Tibial artery (tissue), 4 donors: ENCODE measurements around the gene BEX5.
"Not testable (repeated sequence)": the region's sequence is repeated elsewhere in the genome, so short reads cannot be mapped to it uniquely, and the experiment has no call there.

Experiments used
- DNase-seq, 2 donors: peaks; one replicate each; pipeline ENCODE4 v3.0.0-alpha.2; 2019
- H3K27ac ChIP-seq, 2 donors: fragments of 200-600 bp; sonication (generic) in 1 of 2; 1 replicate in 1 of 2; 2 replicates in 1 of 2; pipeline ENCODE4 v1.5.1; 2018 to 2019; ENCODE audit warnings: mild to moderate bottlenecking in 1 of 2
- H3K27me3 ChIP-seq, 2 donors: fragments of 200-600 bp; sonication (generic) in 1 of 2; one replicate each; pipeline versions ENCODE4 v1.5.1 to v1.6.0; 2016 to 2019
- H3K36me3 ChIP-seq, 3 donors: fragments of 200-600 bp; sonication (generic) in 2 of 3; one replicate each; pipeline ENCODE4 v1.5.1; 2016 to 2019; ENCODE audit warnings: mild to moderate bottlenecking in 2 of 3
- H3K4me1 ChIP-seq, 4 donors: fragments of 200-600 bp; sonication (generic) in 2 of 4; 1 replicate in 3 of 4; 2 replicates in 1 of 4; pipeline ENCODE4 v1.5.1; 2016 to 2019
- H3K4me3 ChIP-seq, 2 donors: fragments of 200-600 bp; sonication (generic) in 1 of 2; 1 replicate in 1 of 2; 2 replicates in 1 of 2; pipeline ENCODE4 v1.5.1; 2018 to 2019; ENCODE audit warnings: mild to moderate bottlenecking in 2 of 2
- H3K9me3 ChIP-seq, 3 donors: fragments of 200-600 bp; sonication (generic) in 1 of 3; one replicate each; pipeline ENCODE4 v1.5.1; 2016 to 2019
- CTCF ChIP-seq, 2 experiments: fragments of 200-600 bp in 1 of 2; fragments of 450-650 bp in 1 of 2; IDR thresholded peaks; one replicate each; pipeline ENCODE4 v1.5.1; 2017 to 2019; ENCODE audit warnings: antibody characterized with exemption in 2 of 2, mild to moderate bottlenecking in 1 of 2, moderate library complexity in 1 of 2
- intact Hi-C: fragments of 100-400 bp; cut with DNase I; formaldehyde crosslinking; loops from one replicate; pipeline ENCODE4 v1.15.0; 2023; ENCODE audit warnings: low total_unique reads

BEX5 gene

DNA sequence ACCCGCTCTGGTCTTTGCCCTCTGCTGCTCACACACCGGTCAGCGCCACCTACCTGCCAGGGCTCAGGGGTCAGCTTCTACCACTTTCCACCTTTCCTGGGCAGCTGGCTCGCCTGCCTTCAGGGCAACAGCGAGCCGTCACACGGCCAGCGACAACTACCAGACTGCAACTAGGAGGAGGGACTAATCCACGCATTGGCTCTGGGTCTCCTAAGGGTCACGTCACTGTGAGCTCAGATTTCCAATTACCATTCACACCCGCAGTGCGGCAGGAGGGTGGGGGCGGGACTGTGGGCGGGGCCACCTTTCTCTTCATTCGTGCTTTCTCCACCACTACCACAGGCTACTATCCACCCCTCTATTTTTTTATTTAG, at the start of gene BEX5:
BEX5 (minus strand) TSS at position 172 of the 374 bp plus-strand sequence. CDS start 1,712 bp downstream, outside the sequence.
- DNase-seq, result peak; percentile 44 to 65
- intact Hi-C loops, result no loop called here
- Histone ChIP-seq H3K4me1 (no peaks in the 10 kb centered on the region), H3K4me3 (peak within 1 kb of the TSS; percentile 50 to 56), H3K27me3 (no peaks in the 10 kb centered on the region), H3K27ac (peak within 1 kb of the TSS; percentile 61 to 67), H3K9me3 (no peaks in the 10 kb centered on the region), H3K36me3 (no peaks in the 10 kb centered on the region)
- no peak for TF ChIP-seq CTCF (IDR thresholded peaks at IDR 0.05)

DNA sequence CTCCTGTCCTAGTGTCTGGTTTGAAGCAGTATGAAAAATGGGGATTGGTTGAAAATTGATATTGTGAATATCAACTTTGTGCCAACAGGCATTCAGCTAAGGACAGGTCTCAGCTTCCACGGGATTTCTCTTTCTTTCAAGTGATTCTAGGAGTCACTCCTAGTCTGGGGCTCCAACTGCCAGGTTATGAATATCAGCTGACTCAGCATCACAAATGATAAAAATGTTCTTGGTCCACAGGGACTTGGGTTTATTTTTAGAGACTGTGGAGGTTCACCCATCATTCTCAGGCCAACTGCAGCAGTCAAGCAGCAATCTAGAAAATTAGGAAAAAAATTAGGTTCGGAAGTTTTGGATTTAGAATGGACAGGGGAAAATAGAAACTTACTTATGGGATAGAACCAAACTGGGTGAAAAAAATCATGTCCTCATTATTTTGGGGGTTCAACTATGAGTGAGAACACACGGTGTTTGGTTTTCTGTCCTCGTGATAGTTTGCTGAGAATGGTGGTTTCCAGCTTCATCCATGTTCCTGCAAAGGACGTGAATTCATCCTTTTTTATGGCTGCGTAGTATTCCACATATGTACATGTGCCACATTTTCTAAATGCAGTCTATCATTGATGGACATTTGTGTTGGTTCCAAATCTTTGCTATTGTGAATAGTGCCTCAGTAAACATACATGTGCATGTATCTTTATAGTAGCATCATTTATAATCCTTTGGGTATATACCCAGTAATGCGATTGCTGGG, 30.4 kb upstream of the BEX5 start:
- intact Hi-C loops, result no loop called here
- DNase-seq, result no peak
- no peaks in the 10 kb centered on the region for H3K27me3 ChIP-seq
- H3K27ac ChIP-seq, result no peak overlapping the region
- no peak for TF ChIP-seq CTCF (IDR thresholded peaks at IDR 0.05)
- H3K4me1 ChIP-seq, result no peaks in the 10 kb centered on the region
- no peaks in the 10 kb centered on the region for H3K36me3 ChIP-seq
- H3K4me3 ChIP-seq, result no peak overlapping the region
- H3K9me3 ChIP-seq, result peaks cover 0 to 5% (median 0%) of the 10 kb centered on the region in 3 donors

GRCh38 chrX:102154900-102155805, 624 bp downstream of the BEX5 start:
- Histone ChIP-seq H3K9me3 (no peaks in the 10 kb centered on the region), H3K4me1 (no peaks in the 10 kb centered on the region), H3K27me3 (no peaks in the 10 kb centered on the region), H3K4me3 (peak overlapping the region; percentile 50 to 56), H3K36me3 (no peaks in the 10 kb centered on the region), H3K27ac (peak overlapping the region; percentile 61 to 67)
- TF ChIP-seq CTCF (IDR thresholded peaks at IDR 0.05), result no peak
- intact Hi-C loops, result no loop called here
- DNase-seq, result no peak

DNA sequence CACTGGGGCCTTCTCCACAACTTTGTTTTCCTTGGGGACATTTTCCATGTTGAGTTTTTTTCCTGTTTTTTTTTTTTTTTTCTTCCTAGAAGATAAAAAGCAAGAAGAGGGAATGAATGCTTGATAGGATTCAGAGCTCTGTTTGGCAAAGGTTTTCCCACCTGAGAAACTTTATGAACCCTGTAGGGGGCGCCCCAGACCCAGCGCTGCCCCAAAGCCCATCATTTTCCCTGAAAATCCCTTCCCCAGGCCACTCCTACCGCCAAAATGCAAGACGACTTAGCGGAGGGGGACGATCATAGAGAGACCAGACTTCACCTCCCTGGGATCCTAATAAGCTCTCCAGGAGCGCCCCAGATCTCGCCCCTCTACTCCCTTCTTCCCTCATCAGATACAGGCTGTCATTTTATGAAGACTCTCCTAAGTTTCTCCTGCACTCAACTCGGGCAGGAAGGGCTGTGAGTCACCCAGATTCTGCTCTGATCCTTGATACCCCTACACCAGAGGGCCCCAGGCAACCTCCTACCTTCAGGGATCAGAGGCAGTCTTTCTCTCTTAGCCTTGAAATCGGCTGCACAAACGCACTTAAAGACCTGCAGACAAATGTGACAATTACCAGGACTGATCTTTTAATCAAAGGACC, 1.4 kb downstream of the BEX5 start:
- Histone ChIP-seq H3K4me3 (peak overlapping the region in 1 of 2 donors; percentile 56), H3K27ac (no peak overlapping the region), H3K27me3 (no peaks in the 10 kb centered on the region), H3K4me1 (no peaks in the 10 kb centered on the region), H3K36me3 (no peaks in the 10 kb centered on the region), H3K9me3 (no peaks in the 10 kb centered on the region)
- no peak for DNase-seq
- TF ChIP-seq CTCF (IDR thresholded peaks at IDR 0.05), result peak; percentile 28 to 35
- intact Hi-C loops, result no loop called here

GRCh38 chrX:102142274-102142673, 13.5 kb downstream of the BEX5 start, which contains the start of gene TCEAL6:
TSS of gene TCEAL6 (minus strand) at chrX:102142481.
- H3K4me3 ChIP-seq, H3K9me3 ChIP-seq, DNase-seq, H3K4me1 ChIP-seq, H3K27ac ChIP-seq, intact Hi-C loops, H3K27me3 ChIP-seq, H3K36me3 ChIP-seq: not testable (repeated sequence)

GRCh38 chrX:102141631-102142030, 14.1 kb downstream of the BEX5 start:
- H3K4me1 ChIP-seq, H3K27ac ChIP-seq, H3K9me3 ChIP-seq, H3K4me3 ChIP-seq, DNase-seq, intact Hi-C loops, H3K36me3 ChIP-seq, H3K27me3 ChIP-seq: not testable (repeated sequence)

- H3K4me1 ChIP-seq, DNase-seq, H3K36me3 ChIP-seq, H3K4me3 ChIP-seq, H3K27me3 ChIP-seq, intact Hi-C loops, H3K27ac ChIP-seq, H3K9me3 ChIP-seq: not testable (repeated sequence)
These were observed 14.9 kb downstream of the BEX5 start for GRCh38 chrX:102140876-102141275.
